Muscle layer of colon (tissue), 2 donors: Measurements from ENCODE around the gene SLC4A3.
"Not testable (repeated sequence)": the region's sequence is repeated elsewhere in the genome, so short reads cannot be mapped to it uniquely, and the experiment has no call there.

ENCODE experiments used
- H3K27ac ChIP-seq: one replicate; pipeline ENCODE4 v1.7.0; 2013; ENCODE audit warnings: low read depth, mild to moderate bottlenecking, low read length, moderate library complexity
- H3K27me3 ChIP-seq, 2 donors: one replicate each; pipeline ENCODE4 v1.7.0; 2013; ENCODE audit warnings: low read length in 2 of 2, mild to moderate bottlenecking in 2 of 2; ENCODE audit not compliant: insufficient read depth in 2 of 2, control insufficient read depth in 1 of 2
- H3K36me3 ChIP-seq: one replicate; pipeline ENCODE4 v1.7.0; 2013; ENCODE audit warnings: mild to moderate bottlenecking, low read length; ENCODE audit not compliant: insufficient read depth
- H3K4me1 ChIP-seq: one replicate; pipeline ENCODE4 v1.7.0; 2013; ENCODE audit warnings: mild to moderate bottlenecking, low read length; ENCODE audit not compliant: insufficient read depth
- H3K4me3 ChIP-seq, 2 donors: one replicate each; pipeline ENCODE4 v1.7.0; 2013; ENCODE audit warnings: low read length in 2 of 2, low read depth in 1 of 2, mild to moderate bottlenecking in 1 of 2, moderate library complexity in 1 of 2
- H3K9ac ChIP-seq: one replicate; pipeline ENCODE4 v1.7.0; 2013; ENCODE audit warnings: low read length
- H3K9me3 ChIP-seq: one replicate; pipeline ENCODE4 v1.7.0; 2013; ENCODE audit warnings: mild to moderate bottlenecking, low read length
- donor health status: abdominal sarcoma.
- donor health status: Adenocarcinoma of cecum.

SLC4A3 gene

GRCh38 chr2:219644801-219645480, 17.5 kb downstream of the SLC4A3 start:
- Histone ChIP-seq H3K4me1 (peaks cover 8% of the 10 kb centered on the region), H3K27me3 (no peaks in the 10 kb centered on the region), H3K36me3 (no peaks in the 10 kb centered on the region), H3K9ac (no peak overlapping the region), H3K27ac (no peak overlapping the region), H3K9me3 (no peaks in the 10 kb centered on the region), H3K4me3 (no peak overlapping the region)

DNA sequence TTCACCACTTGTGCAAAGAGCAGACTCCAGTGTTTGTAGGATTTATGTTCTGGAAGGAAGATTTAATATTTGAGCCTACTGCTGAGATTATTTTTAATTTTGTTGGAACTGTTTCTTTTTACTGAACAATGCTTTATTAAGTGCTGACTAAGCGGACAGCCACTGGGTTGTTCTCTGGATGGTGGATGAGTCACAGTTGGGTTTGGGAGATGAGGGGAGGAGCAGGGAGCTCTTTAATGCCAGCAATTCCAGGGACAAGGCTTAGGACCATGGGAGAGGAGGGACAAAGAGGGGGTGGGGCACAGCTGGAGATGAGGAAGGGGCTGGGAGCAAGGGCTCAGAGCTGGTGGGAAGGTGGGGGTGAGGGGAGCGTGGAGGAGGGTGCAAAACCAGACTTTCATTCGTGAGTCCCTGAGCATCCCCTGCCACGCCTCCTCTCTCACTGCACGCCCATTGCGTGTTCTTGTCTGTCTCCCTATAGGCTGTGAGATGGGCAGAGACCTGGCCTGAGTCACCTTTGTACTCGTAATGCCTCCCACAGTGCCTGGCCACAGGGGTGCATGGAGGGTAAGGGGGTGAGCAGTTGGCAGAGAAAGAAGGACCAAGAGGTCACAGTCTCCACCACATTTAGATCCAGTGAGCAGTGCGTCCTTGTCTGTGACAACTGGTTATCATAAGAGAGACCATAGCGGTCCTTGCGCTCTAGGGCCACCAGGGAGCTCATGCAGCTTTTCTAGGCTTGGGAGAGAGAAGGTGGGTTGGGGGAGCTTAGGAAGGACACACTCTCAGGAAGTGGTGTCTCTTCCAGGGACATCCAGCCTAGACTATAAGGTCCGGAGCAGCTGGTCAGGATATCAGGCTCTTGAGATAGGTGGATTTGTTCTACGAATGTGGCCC, 18.4 kb downstream of the SLC4A3 start:
- Histone ChIP-seq H3K4me3 (no peak overlapping the region), H3K9me3 (no peaks in the 10 kb centered on the region), H3K36me3 (no peaks in the 10 kb centered on the region), H3K4me1 (peaks cover 8% of the 10 kb centered on the region), H3K9ac (no peak overlapping the region), H3K27ac (no peak overlapping the region), H3K27me3 (no peaks in the 10 kb centered on the region)

DNA sequence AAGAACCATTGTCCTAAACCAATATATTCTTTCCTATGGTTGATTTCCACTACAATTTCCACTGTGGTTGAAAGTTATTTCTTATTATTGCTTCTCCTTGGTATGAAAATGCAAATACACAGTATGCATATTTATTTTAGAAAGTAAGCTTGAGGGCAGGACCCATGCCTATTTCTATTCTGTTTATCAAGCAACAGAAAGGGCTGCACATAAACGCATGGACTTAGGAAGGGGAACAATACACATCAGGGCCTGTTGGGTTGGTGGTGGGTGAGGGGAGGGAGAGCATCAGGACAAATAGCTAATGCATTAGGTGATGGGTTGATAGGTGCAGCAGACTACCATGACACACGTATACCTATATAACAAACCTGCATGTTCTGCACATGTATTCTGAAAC, 20.7 kb downstream of the SLC4A3 start:
- Histone ChIP-seq H3K9me3 (no peaks in the 10 kb centered on the region), H3K36me3 (no peaks in the 10 kb centered on the region), H3K27ac (no peak overlapping the region), H3K4me3 (no peak overlapping the region), H3K27me3 (no peaks in the 10 kb centered on the region), H3K9ac (no peak overlapping the region), H3K4me1 (no peaks in the 10 kb centered on the region)

DNA sequence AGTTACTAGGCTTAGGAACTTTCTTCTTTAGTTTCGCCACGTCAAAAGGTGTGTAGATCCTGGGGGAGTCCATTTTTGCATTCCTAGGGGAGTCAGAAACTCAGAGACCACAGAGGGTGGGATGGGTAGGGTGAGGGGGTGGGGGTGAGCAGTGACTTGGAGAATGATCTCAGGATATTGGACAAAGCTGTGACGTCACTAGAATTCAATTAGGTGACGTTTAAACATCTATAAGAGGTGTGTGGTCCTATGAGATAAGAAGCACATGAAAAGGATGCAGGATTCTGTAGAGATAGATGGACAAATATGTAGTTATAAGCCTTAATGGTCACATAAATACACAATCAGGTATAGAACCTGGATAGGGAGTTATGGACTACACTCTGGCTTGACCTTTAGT, 21.5 kb downstream of the SLC4A3 start:
- H3K4me1 ChIP-seq, result no peaks in the 10 kb centered on the region
- H3K9ac ChIP-seq, result no peak overlapping the region
- H3K27me3 ChIP-seq, result no peaks in the 10 kb centered on the region
- H3K27ac ChIP-seq, result no peak overlapping the region
- no peak overlapping the region for H3K4me3 ChIP-seq
- no peaks in the 10 kb centered on the region for H3K36me3 ChIP-seq
- H3K9me3 ChIP-seq, result no peaks in the 10 kb centered on the region

GRCh38 chr2:219650426-219651248, 23.2 kb downstream of the SLC4A3 start:
- no peaks in the 10 kb centered on the region for H3K9me3 ChIP-seq
- no peaks in the 10 kb centered on the region for H3K36me3 ChIP-seq
- no peaks in the 10 kb centered on the region for H3K27me3 ChIP-seq
- H3K9ac ChIP-seq, result no peak overlapping the region
- H3K4me3 ChIP-seq, result no peak overlapping the region
- no peak overlapping the region for H3K27ac ChIP-seq
- H3K4me1 ChIP-seq, result no peaks in the 10 kb centered on the region

DNA sequence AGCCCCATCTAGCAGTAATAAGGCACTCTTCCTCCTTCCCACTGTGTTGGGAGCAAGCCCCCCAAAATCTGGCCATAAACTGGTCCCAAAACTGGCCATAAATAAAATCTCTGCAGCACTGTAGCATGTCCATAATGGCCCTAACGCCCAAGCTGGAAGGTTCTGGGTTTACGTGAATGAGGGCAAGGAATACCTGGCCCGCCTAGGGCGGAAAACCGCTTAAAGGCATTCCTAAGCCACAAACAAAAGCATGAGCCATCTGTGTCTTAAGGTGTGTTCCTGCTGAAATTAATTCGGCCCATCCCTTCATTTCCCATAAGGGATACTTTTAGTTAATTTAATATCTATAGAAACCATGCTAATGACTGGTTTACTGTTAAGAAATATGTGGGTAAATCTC, 24.2 kb downstream of the SLC4A3 start:
- not testable (repeated sequence) for H3K4me1 ChIP-seq, H3K27ac ChIP-seq, H3K27me3 ChIP-seq, H3K9me3 ChIP-seq, H3K9ac ChIP-seq, H3K36me3 ChIP-seq, H3K4me3 ChIP-seq

- H3K36me3 ChIP-seq, result no peaks in the 10 kb centered on the region
- H3K27me3 ChIP-seq, result no peaks in the 10 kb centered on the region
- no peaks in the 10 kb centered on the region for H3K9me3 ChIP-seq
- no peak overlapping the region for H3K9ac ChIP-seq
- H3K4me1 ChIP-seq, result no peaks in the 10 kb centered on the region
- H3K4me3 ChIP-seq, result no peak overlapping the region
- no peak overlapping the region for H3K27ac ChIP-seq
Observed at GRCh38 chr2:219656526-219656925, 29.1 kb downstream of the SLC4A3 start.

DNA sequence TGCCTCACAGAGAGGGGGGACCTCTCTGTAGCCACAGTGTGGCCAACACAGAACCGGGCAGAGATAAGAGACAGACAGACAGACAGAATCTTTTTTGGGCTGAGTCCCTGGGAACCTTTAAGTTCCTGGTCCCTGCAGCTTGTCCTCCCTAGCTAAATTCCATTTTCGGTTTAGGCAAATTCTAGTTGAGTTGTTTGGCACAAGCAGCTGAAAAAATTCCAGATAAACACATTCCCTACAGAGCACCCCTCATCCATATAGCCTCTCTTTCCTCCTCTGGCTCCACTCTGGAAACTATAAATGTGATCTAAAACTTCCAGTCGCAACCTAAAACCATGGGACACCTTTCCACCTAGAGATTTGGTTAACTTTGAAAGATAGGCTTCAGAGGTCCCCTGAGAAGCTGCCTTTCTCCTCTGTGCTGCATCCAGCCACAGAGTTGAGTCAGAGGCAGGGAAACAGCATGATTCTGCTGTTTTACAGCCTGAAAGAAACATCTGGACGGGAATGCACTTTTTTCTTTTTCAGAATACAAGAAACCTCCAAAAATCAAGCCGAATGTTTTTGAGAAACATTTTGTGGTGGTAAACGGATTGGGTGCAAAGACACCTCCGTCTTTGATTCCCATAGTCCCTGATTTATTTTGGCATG, 30.9 kb downstream of the SLC4A3 start:
- H3K27ac ChIP-seq, result no peak overlapping the region

DNA sequence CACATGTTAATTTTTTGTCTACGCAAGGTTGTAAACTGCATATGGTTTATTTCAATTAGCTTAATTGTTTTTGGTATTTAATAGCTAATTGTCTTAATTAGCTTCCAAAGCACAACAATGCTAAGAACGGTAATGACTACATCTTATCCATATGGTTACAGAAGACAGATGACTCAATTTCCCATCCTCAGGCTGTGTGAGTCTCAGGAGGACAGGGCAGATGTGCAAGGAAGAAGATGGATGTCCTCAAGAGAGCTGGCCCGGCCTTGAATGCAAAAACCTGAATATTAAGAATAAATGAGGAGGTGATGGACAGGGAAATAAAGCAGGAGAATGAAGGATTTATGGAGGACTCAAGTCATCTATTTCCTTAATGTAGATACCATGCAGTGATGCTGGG, 31.4 kb downstream of the SLC4A3 start:
- Histone ChIP-seq H3K36me3 (no peaks in the 10 kb centered on the region), H3K9me3 (no peaks in the 10 kb centered on the region), H3K27ac (no peak overlapping the region), H3K4me3 (no peak overlapping the region), H3K27me3 (no peaks in the 10 kb centered on the region), H3K9ac (no peak overlapping the region), H3K4me1 (no peaks in the 10 kb centered on the region)

More for the DNA sequence above, 30.9 kb downstream of the SLC4A3 start:
- H3K4me3 ChIP-seq, result no peak overlapping the region
- no peaks in the 10 kb centered on the region for H3K4me1 ChIP-seq
- H3K27me3 ChIP-seq, result no peaks in the 10 kb centered on the region
- no peak overlapping the region for H3K9ac ChIP-seq
- no peaks in the 10 kb centered on the region for H3K9me3 ChIP-seq
- H3K36me3 ChIP-seq, result no peaks in the 10 kb centered on the region

- Histone ChIP-seq H3K4me3 (no peak overlapping the region), H3K9ac (no peak overlapping the region), H3K36me3 (no peaks in the 10 kb centered on the region), H3K4me1 (peaks cover 10% of the 10 kb centered on the region), H3K9me3 (no peaks in the 10 kb centered on the region), H3K27me3 (no peaks in the 10 kb centered on the region), H3K27ac (no peak overlapping the region)
Observed at GRCh38 chr2:219661197-219661954, 33.9 kb downstream of the SLC4A3 start.
